ENCODE results near the gene LIMK2.
"Not testable (repeated sequence)": the region's sequence is repeated elsewhere in the genome, so short reads cannot be mapped to it uniquely, and the experiment has no call there.

LIMK2 gene

GRCh38 chr22:31233001-31233400 is 20.9 kb downstream of the LIMK2 start:
- no peak overlapping the region for H3K27ac ChIP-seq
- TF ChIP-seq CTCF (conservative IDR thresholded peaks at IDR 0.05) (no peak), ZFX (IDR thresholded peaks at IDR 0.05) (no peak)

GRCh38 chr22:31235081-31235480 is 23.0 kb downstream of the LIMK2 start:
- TF ChIP-seq CTCF (conservative IDR thresholded peaks at IDR 0.05) (no peak), ZFX (IDR thresholded peaks at IDR 0.05) (no peak)
- H3K27ac ChIP-seq: no peak overlapping the region

GRCh38 chr22:31236044-31236443 is 23.9 kb downstream of the LIMK2 start:
- H3K27ac ChIP-seq: not testable (repeated sequence)

- no peak for TF ChIP-seq ZFX (IDR thresholded peaks at IDR 0.05)
- no peak for TF ChIP-seq CTCF (conservative IDR thresholded peaks at IDR 0.05)
- no peak overlapping the region for H3K27ac ChIP-seq
Observed at GRCh38 chr22:31238057-31238456, 26.0 kb downstream of the LIMK2 start.

- TF ChIP-seq ZFX (IDR thresholded peaks at IDR 0.05): no peak
- TF ChIP-seq CTCF (conservative IDR thresholded peaks at IDR 0.05): no peak
- H3K27ac ChIP-seq: no peak overlapping the region
Observed at GRCh38 chr22:31239771-31240370, 27.8 kb downstream of the LIMK2 start.

- TF ChIP-seq CTCF (conservative IDR thresholded peaks at IDR 0.05): no peak
- no peak for TF ChIP-seq ZFX (IDR thresholded peaks at IDR 0.05)
Observed at GRCh38 chr22:31241200-31241599, 29.1 kb downstream of the LIMK2 start.

GRCh38 chr22:31241936-31242335 is 29.8 kb downstream of the LIMK2 start:
- TF ChIP-seq ZFX (IDR thresholded peaks at IDR 0.05) (no peak), CTCF (conservative IDR thresholded peaks at IDR 0.05) (no peak)
- no peak overlapping the region for H3K27ac ChIP-seq

More at GRCh38 chr22:31241200-31241599, 29.1 kb downstream of the LIMK2 start:
- H3K27ac ChIP-seq: no peak overlapping the region

GRCh38 chr22:31243339-31244045 is 31.4 kb downstream of the LIMK2 start:
- H3K27ac ChIP-seq: no peak overlapping the region
- TF ChIP-seq CTCF (conservative IDR thresholded peaks at IDR 0.05): no peak
- TF ChIP-seq ZFX (IDR thresholded peaks at IDR 0.05): no peak

Data from C4-2B (cell line).